HepG2 (cell line): ENCODE results near the gene COLEC12. TPM values are rescaled to one million over a fixed set of nuclear protein-coding genes. Genes with fewer than 3 reads are reported as not detected.

Source experiments
- ATAC-seq: fragments of 200-7000 bp; cut with Tn5 transposase; 3 replicates; pipeline ENCODE4 v1.9.1; 2020; ENCODE audit warnings: mild to moderate bottlenecking, moderate library complexity
- BruUV-seq: library from RNA; stranded (reverse); fragments of 400-500 nt; replicated peaks from 2 replicates; lab custom pipeline; 2021; lab: Mats Ljungman, UMichigan
- CTCF ChIA-PET: fragments of 300-600 bp; formaldehyde crosslinking; extraction: SDS; loops from one replicate; lab custom pipeline; 2021; ENCODE audit warnings: low total read pairs, inconsistent platforms, low intra/inter-chr PET ratio; lab: Yijun Ruan, JAX
- POLR2A ChIA-PET: fragments of 350-600 bp; sonication (Branson Sonifier 250); formaldehyde crosslinking; loops from one replicate; lab custom pipeline; 2020; ENCODE audit warnings: antibody characterized with exemption, inconsistent platforms; lab: Yijun Ruan, JAX
- DNase-seq: peaks from one replicate; pipeline ENCODE4 v3.0.0-alpha.2; 2015; ENCODE audit warnings: low spot score
- FAIRE-seq: peaks from 3 replicates; lab custom pipeline; 2011; peaks lifted over from hg19 to GRCh38; lab: Jason Lieb, UNC
- H2AFZ ChIP-seq: one replicate; pipeline ENCODE4 v1.6.1; 2011; ENCODE audit warnings: low read length, inconsistent platforms
- H3K27ac ChIP-seq: fragments of 300-600 bp; 3 replicates; pipeline ENCODE4 v1.8.0; 2011; ENCODE audit warnings: mixed run types, mild to moderate bottlenecking, mixed read lengths, low read length, inconsistent platforms; ENCODE audit not compliant: insufficient read depth; ENCODE audit errors: extremely low read length
- H3K27me3 ChIP-seq, 2 experiments: fragments of 200-600 bp in 1 of 2; 2 replicates in 1 of 2; 3 replicates in 1 of 2; pipeline versions ENCODE4 v1.6.0 to v1.8.0; 2011; ENCODE audit warnings: low read length in 2 of 2, mild to moderate bottlenecking in 2 of 2, moderate library complexity in 2 of 2, inconsistent platforms in 1 of 2; ENCODE audit not compliant: insufficient read depth in 2 of 2, control insufficient read depth in 1 of 2
- H3K36me3 ChIP-seq, 2 experiments: fragments of 200-600 bp in 1 of 2; replicated peaks in 1 of 2; 2 replicates in 1 of 2; 3 replicates in 1 of 2; pipeline versions ENCODE4 v1.5.1 to v1.8.0; 2011; ENCODE audit warnings: low read length in 2 of 2, inconsistent platforms in 1 of 2; ENCODE audit not compliant: insufficient read depth in 2 of 2, control insufficient read depth in 1 of 2
- H3K4me1 ChIP-seq: 2 replicates; pipeline ENCODE4 v1.5.1; 2012; ENCODE audit warnings: low read length, inconsistent platforms; ENCODE audit not compliant: insufficient read depth
- H3K4me2 ChIP-seq: 2 replicates; pipeline ENCODE4 v1.6.0; 2011; ENCODE audit warnings: low read depth, low read length, inconsistent platforms
- H3K4me3 ChIP-seq, 3 experiments: fragments of 200-600 bp in 1 of 3; sonication (generic), shearing (Covaris generic) in 1 of 3; replicated peaks in 1 of 3; 2 replicates each; pipeline ENCODE4 v1.5.1; 2011 to 2016; ENCODE audit warnings: low read length in 3 of 3, inconsistent platforms in 2 of 3, low read depth in 2 of 3, mild to moderate bottlenecking in 2 of 3, control low read depth in 1 of 3, mixed read lengths in 1 of 3; ENCODE audit not compliant: insufficient read depth in 1 of 3
- H3K79me2 ChIP-seq: one replicate; pipeline ENCODE4 v1.6.1; 2011; ENCODE audit warnings: low read length, inconsistent platforms; ENCODE audit not compliant: insufficient read depth
- H3K9ac ChIP-seq: 2 replicates; pipeline ENCODE4 v1.6.0; 2011; ENCODE audit warnings: mild to moderate bottlenecking, low read depth, low read length, inconsistent platforms; ENCODE audit not compliant: insufficient read depth
- H3K9me3 ChIP-seq: 2 replicates; pipeline ENCODE4 v1.5.1; 2012; ENCODE audit warnings: mild to moderate bottlenecking, low read length
- H4K20me1 ChIP-seq: 2 replicates; pipeline ENCODE4 v1.6.0; 2011; ENCODE audit warnings: inconsistent platforms, mild to moderate bottlenecking, low read length, moderate library complexity; ENCODE audit not compliant: insufficient read depth
- ADNP ChIP-seq: sonication (generic); formaldehyde crosslinking; IDR thresholded peaks from 2 replicates; pipeline ENCODE4 v1.4.0; 2020; ENCODE audit warnings: missing genetic modification reagents
- AKAP8 ChIP-seq: sonication (generic); formaldehyde crosslinking; IDR thresholded peaks from 2 replicates; pipeline ENCODE4 v1.5.1; 2020; ENCODE audit warnings: mild to moderate bottlenecking, missing genetic modification reagents
- DMTF1 ChIP-seq: sonication (generic); formaldehyde crosslinking; IDR thresholded peaks from 2 replicates; pipeline ENCODE4 v1.4.0; 2020; ENCODE audit warnings: mild to moderate bottlenecking, missing genetic modification reagents
- FLYWCH1 ChIP-seq: sonication (generic); formaldehyde crosslinking; IDR thresholded peaks from 2 replicates; pipeline ENCODE4 v1.8.1; 2023; ENCODE audit warnings: mild to moderate bottlenecking, missing genetic modification reagents
- GMEB1 ChIP-seq: sonication (generic); formaldehyde crosslinking; IDR thresholded peaks from 2 replicates; pipeline ENCODE4 v1.5.1; 2020; ENCODE audit warnings: missing genetic modification reagents, mild to moderate bottlenecking, borderline replicate concordance
- GTF2F1 ChIP-seq: fragments of 150-350 bp; IDR thresholded peaks from 2 replicates; pipeline ENCODE4 v1.6.1; 2014; ENCODE audit warnings: low read length
- KLF15 ChIP-seq: sonication (generic); formaldehyde crosslinking; IDR thresholded peaks from 2 replicates; pipeline ENCODE4 v1.8.1; 2023; ENCODE audit warnings: borderline replicate concordance, mild to moderate bottlenecking, inconsistent platforms, missing genetic modification reagents, mixed read lengths
- NFATC3 ChIP-seq: sonication (generic); formaldehyde crosslinking; IDR thresholded peaks from 2 replicates; pipeline ENCODE4 v1.5.1; 2020; ENCODE audit warnings: mild to moderate bottlenecking, missing genetic modification reagents
- NPAS2 ChIP-seq: sonication (generic); formaldehyde crosslinking; IDR thresholded peaks from 2 replicates; pipeline ENCODE4 v1.8.0; 2022; ENCODE audit warnings: mild to moderate bottlenecking, missing genetic modification reagents, borderline replicate concordance
- ONECUT2 ChIP-seq: sonication (generic); formaldehyde crosslinking; IDR thresholded peaks from 2 replicates; pipeline ENCODE4 v1.4.0; 2020; ENCODE audit warnings: missing genetic modification reagents
- SIN3A ChIP-seq: IDR thresholded peaks from 2 replicates; pipeline ENCODE4 v1.6.1; 2011; ENCODE audit warnings: low read depth, mild to moderate bottlenecking, control low read depth, low read length, borderline replicate concordance
- SMAD1 ChIP-seq: sonication (generic); formaldehyde crosslinking; IDR thresholded peaks from 2 replicates; pipeline ENCODE4 v1.4.0; 2020; ENCODE audit warnings: missing genetic modification reagents, low read depth, mild to moderate bottlenecking, borderline replicate concordance
- TBL1XR1 ChIP-seq: fragments of 150-350 bp; IDR thresholded peaks from 2 replicates; pipeline ENCODE4 v1.6.1; 2014; ENCODE audit warnings: borderline replicate concordance, low read length; ENCODE audit not compliant: partially characterized antibody
- ZBTB38 ChIP-seq: sonication (generic); formaldehyde crosslinking; IDR thresholded peaks from 2 replicates; pipeline ENCODE4 v1.5.1; 2020; ENCODE audit warnings: mild to moderate bottlenecking, missing genetic modification reagents
- ZNF580 ChIP-seq: IDR thresholded peaks from 2 replicates; pipeline ENCODE4 v1.6.1; 2016; ENCODE audit warnings: low read depth, borderline replicate concordance
- ZNF703 ChIP-seq: sonication (generic); formaldehyde crosslinking; IDR thresholded peaks from 2 replicates; pipeline ENCODE4 v1.5.1; 2020; ENCODE audit warnings: missing genetic modification reagents, mild to moderate bottlenecking, moderate library complexity, borderline replicate concordance
- ZNF841 ChIP-seq: sonication (generic); formaldehyde crosslinking; IDR thresholded peaks from 2 replicates; pipeline ENCODE4 v1.8.1; 2023; ENCODE audit warnings: missing genetic modification reagents, borderline replicate concordance
- WGBS: methylation state at CpG from one replicate; pipeline ENCODE4 v1.1.6; 2017; ENCODE audit warnings: low lambda C conversion rate; 5-methylcytosine and 5-hydroxymethylcytosine counted together
- in situ Hi-C: cut with HindIII; loops from 2 replicates; pipeline ENCODE4 v1.10.0; 2017; ENCODE audit warnings: low pct_unique_long_range_greater_than_20kb; ENCODE audit not compliant: extremely low pct_ligation_motif_present
- intact Hi-C: fragments of 100-400 bp; cut with micrococcal nuclease; formaldehyde crosslinking; loops from one replicate; pipeline ENCODE4 v1.10.0; 2022; ENCODE audit not compliant: unreplicated experiment
- polyA plus RNA-seq, 8 experiments: library from polyadenylated mRNA; depleted of rRNA in 3 of 8; stranded (reverse) in 7 of 8; unstranded in 1 of 8; fragments of >200 nt; fragmentation: Illumina TruSeq in 4 of 8; extraction: Trizol in 4 of 8; gene quantifications; 2 replicates each; pipeline versions ENCODE4 v1.2.1 to v1.2.3, GENCODE V29; 2011 to 2016; ENCODE audit warnings: low read depth in 4 of 8, missing spikeins in 1 of 8, mixed read lengths in 1 of 8; ENCODE audit not compliant: insufficient read depth in 1 of 8
- total RNA-seq, 5 experiments: library from RNA; depleted of rRNA; stranded (reverse); fragments of >200 nt; fragmentation: Illumina TruSeq; extraction: Trizol; gene quantifications; 2 replicates each; pipeline ENCODE4 v1.2.3, GENCODE V29; 2016; ENCODE audit warnings: low read depth in 1 of 5

COLEC12 gene
- total and polyA plus RNA-seq, 2 of the 13 experiments (the other 11 are each of a cell fraction or from before 2014, with no cell fraction given), result 0.02 to 0.11 TPM

GRCh38 chr18:476251-476664, 24.2 kb downstream of the COLEC12 start:
- H4K20me1 ChIP-seq, result no peaks in the 10 kb centered on the region
- H3K9ac ChIP-seq, result no peak overlapping the region
- DNase-seq, result no peak
- ATAC-seq, result no peak
- peaks cover 66% of the 10 kb centered on the region for H3K4me1 ChIP-seq
- H3K9me3 ChIP-seq, result no peaks in the 10 kb centered on the region
- 45% methylated on average over 6 of the region's 6 CpGs for WGBS
- no peak overlapping the region for H2AFZ ChIP-seq
- ChIA-PET CTCF (interaction anchor here (1.2 kb wide), 1 partner anchor 190 kb away, joined by 4 read pairs; no protein-coding TSS in a partner anchor), POLR2A (no interaction called here)
- no peak for FAIRE-seq
- H3K36me3 ChIP-seq, result no peaks in the 10 kb centered on the region
- no TSS peak for BruUV-seq
- no peaks in the 10 kb centered on the region for H3K79me2 ChIP-seq
- 0 out of 2 replicates have a peak overlapping the region, but pooled peaks have one; percentile 12 for H3K4me2 ChIP-seq
- no peak overlapping the region for H3K4me3 ChIP-seq
- in situ Hi-C loops, result no loop called here
- intact Hi-C loops, result loop anchor here (5.0 kb wide), 2 partner anchors 154 to 209 kb away; partner anchors contain the start of gene THOC1
- H3K27ac ChIP-seq, result no peak overlapping the region
- no peak for TF ChIP-seq ZNF580 (CRISPR knock-in tag)
- TF ChIP-seq GTF2F1, result no peak
- no peak for TF ChIP-seq ONECUT2 (CRISPR knock-in tag)
- no peak for TF ChIP-seq KLF15 (CRISPR knock-in tag)
- TF ChIP-seq SMAD1 (CRISPR knock-in tag), result no peak
- TF ChIP-seq ZNF703 (CRISPR knock-in tag), result no peak
- no peak for TF ChIP-seq FLYWCH1 (CRISPR knock-in tag)
- no peak for TF ChIP-seq NPAS2 (CRISPR knock-in tag)
- TF ChIP-seq ZNF841, result no peak
- TF ChIP-seq ZBTB38, result no peak
- no peak for TF ChIP-seq AKAP8
- TF ChIP-seq GMEB1, result no peak
- TF ChIP-seq NFATC3 (CRISPR knock-in tag), result no peak
- TF ChIP-seq TBL1XR1, result no peak
- TF ChIP-seq SIN3A, result no peak
- no peak for TF ChIP-seq DMTF1 (CRISPR knock-in tag)
- no peak for TF ChIP-seq ADNP (CRISPR knock-in tag)
- peaks cover 0 to 4% of the 10 kb centered on the region in 2 experiments; a peak in 2 of 5 replicates for H3K27me3 ChIP-seq
